Mucosa of gallbladder (tissue), 1 donor: ENCODE results near the gene NR2C2. TPM values are rescaled to one million over a fixed set of nuclear protein-coding genes. Genes with fewer than 3 reads are reported as not detected.

Experiments used
- DNase-seq: peaks from one replicate; pipeline ENCODE4 v3.0.0-alpha.2; 2020; ENCODE audit warnings: low spot score
- total RNA-seq: library from RNA; stranded (reverse); gene quantifications from one replicate; pipeline ENCODE4 v1.2.1, GENCODE V29; 2021
- donor health status: DM: no; HTN: no; CAD: no.

Gene NR2C2
- total RNA-seq, 1 donor from 2014 or later: 52.6 TPM

- no peak for DNase-seq
Observed at GRCh38 chr3:15063656-15064286, 116.4 kb downstream of the NR2C2 start.

- DNase-seq: no peak
Observed at GRCh38 chr3:15064299-15064834, 117.0 kb downstream of the NR2C2 start.

- DNase-seq: peak; percentile 91
Observed at GRCh38 chr3:15064835-15065549, 117.6 kb downstream of the NR2C2 start, which contains the start of gene MRPS25. Gene MRPS25, minus strand, starts transcription at chr3:15065315. Its CDS starts 121 bp downstream, at chr3:15065194.

GRCh38 chr3:15065550-15066007 lies 118.2 kb downstream of the NR2C2 start:
- no peak for DNase-seq

- DNase-seq: no peak
Observed at GRCh38 chr3:15066467-15066866, 119.1 kb downstream of the NR2C2 start.

GRCh38 chr3:15069441-15069840 lies 122.1 kb downstream of the NR2C2 start:
- DNase-seq: no peak

- no peak for DNase-seq
Observed at GRCh38 chr3:15071699-15072098, 124.3 kb downstream of the NR2C2 start.

- no peak for DNase-seq
Observed at GRCh38 chr3:15074500-15074899, 127.1 kb downstream of the NR2C2 start.

- no peak for DNase-seq
Observed at GRCh38 chr3:15079091-15079490, 131.7 kb downstream of the NR2C2 start.

- DNase-seq: no peak
Observed at GRCh38 chr3:15081960-15082664, 134.7 kb downstream of the NR2C2 start.

- DNase-seq: no peak
Observed at GRCh38 chr3:15083252-15083651, 135.9 kb downstream of the NR2C2 start.

GRCh38 chr3:15086263-15086662 lies 138.9 kb downstream of the NR2C2 start:
- no peak for DNase-seq

GRCh38 chr3:15086699-15087098 lies 139.3 kb downstream of the NR2C2 start:
- no peak for DNase-seq

GRCh38 chr3:15089201-15089600 lies 141.8 kb downstream of the NR2C2 start:
- DNase-seq: no peak

- no peak for DNase-seq
Observed at GRCh38 chr3:15091575-15091974, 144.2 kb downstream of the NR2C2 start.

GRCh38 chr3:15092686-15093085 lies 145.3 kb downstream of the NR2C2 start:
- no peak for DNase-seq

- DNase-seq: no peak
Observed at GRCh38 chr3:15094187-15094875, 146.9 kb downstream of the NR2C2 start.

- DNase-seq: no peak
Observed at GRCh38 chr3:15096046-15096445, 148.7 kb downstream of the NR2C2 start.

- DNase-seq: no peak
Observed at GRCh38 chr3:15097891-15098290, 150.5 kb downstream of the NR2C2 start.
